Endothelial cell (in vitro differentiated cells): ENCODE results near the gene LARP1. TPM values are rescaled to one million over a fixed set of nuclear protein-coding genes. Genes with fewer than 3 reads are reported as not detected.

Experiments used
- DNase-seq: peaks from one replicate; pipeline ENCODE4 v3.0.0; 2021; ENCODE audit warnings: low spot score
- H3K27ac Mint-ChIP-seq: one replicate; pipeline ENCODE4 v1.8.0; 2021; ENCODE audit warnings: mixed read lengths, inconsistent platforms; ENCODE audit not compliant: unreplicated experiment
- H3K27me3 Mint-ChIP-seq: one replicate; pipeline ENCODE4 v1.8.0; 2021; ENCODE audit warnings: mild to moderate bottlenecking, moderate library complexity, mixed read lengths, inconsistent platforms; ENCODE audit not compliant: unreplicated experiment
- H3K36me3 Mint-ChIP-seq: one replicate; pipeline ENCODE4 v1.8.0; 2021; ENCODE audit warnings: mild to moderate bottlenecking, low read depth, mixed read lengths, inconsistent platforms; ENCODE audit not compliant: unreplicated experiment
- H3K4me1 Mint-ChIP-seq: one replicate; pipeline ENCODE4 v1.8.0; 2021; ENCODE audit warnings: mild to moderate bottlenecking, mixed read lengths, inconsistent platforms; ENCODE audit not compliant: unreplicated experiment
- H3K4me3 Mint-ChIP-seq: one replicate; pipeline ENCODE4 v1.8.0; 2021; ENCODE audit warnings: mild to moderate bottlenecking, mixed read lengths, inconsistent platforms; ENCODE audit not compliant: unreplicated experiment
- H3K9me3 Mint-ChIP-seq: one replicate; pipeline ENCODE4 v1.8.0; 2021; ENCODE audit warnings: mixed read lengths, inconsistent platforms; ENCODE audit not compliant: unreplicated experiment
- CTCF ChIP-seq: fragments of 200-600 bp; sonication (generic); IDR thresholded peaks from one replicate; pipeline ENCODE4 v1.5.0; 2021; ENCODE audit warnings: antibody characterized with exemption; ENCODE audit not compliant: unreplicated experiment
- long read RNA-seq: library from polyadenylated mRNA; unstranded; transcript quantifications from one replicate; pipeline ENCODE4 v2.0.0, GENCODE V29; 2020; ENCODE audit not compliant: unreplicated experiment
- total RNA-seq: library from RNA; stranded (reverse); fragmentation: NEBNext Ultra II Directional; extraction: Animal tissue kit (Norgen Biotek cat#: 25700); gene quantifications from one replicate; pipeline ENCODE4 v1.2.1, GENCODE V29; 2021; ENCODE audit not compliant: unreplicated experiment

Gene LARP1
- total RNA-seq, result 198 TPM
- long read RNA-seq, partial matches to known transcripts, result 1 of 17 reads
- long read RNA-seq, other reads (novel, unspliced or antisense), result 16 of 17 reads

- H3K36me3 Mint-ChIP-seq, result peaks cover 4% of the 10 kb centered on the region
- peak within 1 kb of the TSS; percentile 91 for H3K27ac Mint-ChIP-seq
- peaks cover 33% of the 10 kb centered on the region for H3K4me1 Mint-ChIP-seq
- H3K27me3 Mint-ChIP-seq, result peaks cover 14% of the 10 kb centered on the region
- no peaks in the 10 kb centered on the region for H3K9me3 Mint-ChIP-seq
- peak within 1 kb of the TSS; percentile 98 for H3K4me3 Mint-ChIP-seq
- no peak for TF ChIP-seq CTCF
- DNase-seq, result peak; percentile 44
Measured at GRCh38 chr5:154755361-154756008, at the start of gene LARP1. Gene LARP1 (plus strand): TSS chr5:154755377. CDS start chr5:154755758, 381 bp downstream.

- Mint-ChIP-seq H3K36me3 (no peaks in the 10 kb centered on the region), H3K27me3 (no peaks in the 10 kb centered on the region), H3K9me3 (no peaks in the 10 kb centered on the region), H3K4me3 (no peak overlapping the region), H3K27ac (no peak overlapping the region), H3K4me1 (no peaks in the 10 kb centered on the region)
- no peak for TF ChIP-seq CTCF
- no peak for DNase-seq
Measured at GRCh38 chr5:154706416-154706815, 48.8 kb upstream of the LARP1 start.

GRCh38 chr5:154707641-154708040 is 47.5 kb upstream of the LARP1 start:
- Mint-ChIP-seq H3K36me3 (no peaks in the 10 kb centered on the region), H3K27me3 (no peaks in the 10 kb centered on the region), H3K4me3 (no peak overlapping the region), H3K4me1 (peaks cover 6% of the 10 kb centered on the region), H3K9me3 (no peaks in the 10 kb centered on the region), H3K27ac (no peak overlapping the region)
- DNase-seq, result no peak
- TF ChIP-seq CTCF, result no peak

- H3K4me3 Mint-ChIP-seq, result no peak overlapping the region
- no peak overlapping the region for H3K27ac Mint-ChIP-seq
- peaks cover 8% of the 10 kb centered on the region for H3K4me1 Mint-ChIP-seq
- no peaks in the 10 kb centered on the region for H3K36me3 Mint-ChIP-seq
- no peak for DNase-seq
- no peak for TF ChIP-seq CTCF
- H3K27me3 Mint-ChIP-seq, result no peaks in the 10 kb centered on the region
- H3K9me3 Mint-ChIP-seq, result no peaks in the 10 kb centered on the region
Measured at GRCh38 chr5:154708207-154708606, 47.0 kb upstream of the LARP1 start.

- no peak overlapping the region for H3K4me3 Mint-ChIP-seq
- DNase-seq, result no peak
Measured at GRCh38 chr5:154708846-154709245, 46.3 kb upstream of the LARP1 start.

More at GRCh38 chr5:154708846-154709245, 46.3 kb upstream of the LARP1 start:
- H3K27ac Mint-ChIP-seq, result no peak overlapping the region
- no peaks in the 10 kb centered on the region for H3K9me3 Mint-ChIP-seq
- no peaks in the 10 kb centered on the region for H3K27me3 Mint-ChIP-seq
- no peaks in the 10 kb centered on the region for H3K36me3 Mint-ChIP-seq
- TF ChIP-seq CTCF, result no peak
- peaks cover 8% of the 10 kb centered on the region for H3K4me1 Mint-ChIP-seq
